Measurements from ENCODE around the gene TRIM2.

GRCh38 chr4:153161226-153161963 is 42.8 kb upstream of the TRIM2 start:
- no peak for TF ChIP-seq EZH2 (IDR thresholded peaks at IDR 0.05; ENCODE audit: low read length)
- TF ChIP-seq CTCF (optimal IDR thresholded peaks at IDR 0.05 in 1 of 3, IDR thresholded peaks at IDR 0.05 in 1 of 3, conservative IDR thresholded peaks at IDR 0.05 in 1 of 3; ENCODE audit: extremely low read depth in 1 of 3, insufficient read depth in 2 of 3, low read length in 3 of 3): no peak
